GM19455 (cell line): Measurements from ENCODE around the gene LSR.
"Not testable (repeated sequence)": the region's sequence is repeated elsewhere in the genome, so short reads cannot be mapped to it uniquely, and the experiment has no call there.

Source experiments
- ATAC-seq: cut with Tn5 transposase; IDR thresholded peaks from one replicate; pipeline ENCODE4 v1.9.1; 2021; ENCODE audit not compliant: unreplicated experiment

Gene LSR

GRCh38 chr19:35216833-35217648 lies 31.8 kb upstream of the LSR start:
- no peak for ATAC-seq

- no peak for ATAC-seq
Measured at GRCh38 chr19:35217649-35217990, 31.2 kb upstream of the LSR start.

- ATAC-seq, result no peak
Measured at GRCh38 chr19:35219008-35219407, 29.8 kb upstream of the LSR start.

GRCh38 chr19:35220315-35220921 lies 28.4 kb upstream of the LSR start:
- ATAC-seq, result no peak

GRCh38 chr19:35220973-35221590 lies 27.7 kb upstream of the LSR start:
- not testable (repeated sequence) for ATAC-seq

- no peak for ATAC-seq
Measured at GRCh38 chr19:35222373-35223015, 26.3 kb upstream of the LSR start.

GRCh38 chr19:35223084-35223790 lies 25.6 kb upstream of the LSR start:
- ATAC-seq, result no peak

GRCh38 chr19:35223862-35224505 lies 24.8 kb upstream of the LSR start:
- ATAC-seq, result no peak

- no peak for ATAC-seq
Measured at GRCh38 chr19:35224681-35225571, 23.9 kb upstream of the LSR start.

GRCh38 chr19:35225951-35226350 lies 22.9 kb upstream of the LSR start:
- no peak for ATAC-seq

- no peak for ATAC-seq
Measured at GRCh38 chr19:35226748-35227147, 22.1 kb upstream of the LSR start.

GRCh38 chr19:35228177-35228930 lies 20.4 kb upstream of the LSR start, which contains the start of gene FAM187B:
Gene FAM187B (minus strand): TSS chr19:35228739. CDS start chr19:35228680, 59 bp downstream.
- ATAC-seq, result no peak

- no peak for ATAC-seq
Measured at GRCh38 chr19:35229601-35230000, 19.2 kb upstream of the LSR start.

- ATAC-seq, result no peak
Measured at GRCh38 chr19:35231956-35232645, 16.7 kb upstream of the LSR start.

GRCh38 chr19:35232912-35233311 lies 15.9 kb upstream of the LSR start:
- no peak for ATAC-seq

GRCh38 chr19:35236638-35237400 lies 12.0 kb upstream of the LSR start:
- ATAC-seq, result no peak

GRCh38 chr19:35239597-35239996 lies 9.2 kb upstream of the LSR start:
- not testable (repeated sequence) for ATAC-seq
